Lower lobe of right lung (tissue), 2 donors: ENCODE measurements around the gene MAP2K6. TPM values are rescaled to one million over a fixed set of nuclear protein-coding genes. Genes with fewer than 3 reads are reported as not detected.

Source experiments
- ATAC-seq, 2 donors: fragments of 200-7000 bp; cut with Tn5 transposase; one replicate each; pipeline ENCODE4 v1.9.1; 2020 to 2022; ENCODE audit warnings: mild to moderate bottlenecking in 2 of 2, moderate library complexity in 2 of 2
- DNase-seq: peaks from one replicate; pipeline ENCODE4 v3.0.0-alpha.2; 2020
- H3K27ac ChIP-seq: fragments of 200-600 bp; one replicate; pipeline ENCODE4 v1.8.0; 2022
- H3K27me3 ChIP-seq: fragments of 200-600 bp; one replicate; pipeline ENCODE4 v1.8.0; 2022; ENCODE audit warnings: low read depth
- H3K36me3 ChIP-seq: fragments of 200-600 bp; one replicate; pipeline ENCODE4 v1.8.0; 2022; ENCODE audit warnings: mild to moderate bottlenecking
- H3K4me1 ChIP-seq: fragments of 200-600 bp; one replicate; pipeline ENCODE4 v1.8.0; 2022
- H3K4me3 ChIP-seq: fragments of 200-600 bp; one replicate; pipeline ENCODE4 v1.8.0; 2022; ENCODE audit warnings: mild to moderate bottlenecking
- H3K9me3 ChIP-seq: fragments of 200-600 bp; one replicate; pipeline ENCODE4 v1.8.0; 2022
- intact Hi-C: fragments of 100-400 bp; cut with DNase I; formaldehyde crosslinking; loops from one replicate; pipeline ENCODE4 v1.11.0; 2022
- total RNA-seq: library from RNA; stranded (reverse); fragmentation: NEBNext Ultra II Directional; extraction: Animal tissue kit (Norgen Biotek cat#: 25700); gene quantifications from one replicate; pipeline ENCODE4 v1.2.1, GENCODE V29; 2021
- TF ChIP-seq, protein P1 (sequence below): fragments of 200-600 bp; IDR thresholded peaks from one replicate; pipeline ENCODE4 v1.8.0; 2022; ENCODE audit warnings: antibody characterized with exemption, mild to moderate bottlenecking
- donor health status: DM: no; HTN: yes; CAD: no; lungs with severe emphysema.

The MAP2K6 gene
- total RNA-seq, 1 donor from 2014 or later = 6.3 TPM

DNA sequence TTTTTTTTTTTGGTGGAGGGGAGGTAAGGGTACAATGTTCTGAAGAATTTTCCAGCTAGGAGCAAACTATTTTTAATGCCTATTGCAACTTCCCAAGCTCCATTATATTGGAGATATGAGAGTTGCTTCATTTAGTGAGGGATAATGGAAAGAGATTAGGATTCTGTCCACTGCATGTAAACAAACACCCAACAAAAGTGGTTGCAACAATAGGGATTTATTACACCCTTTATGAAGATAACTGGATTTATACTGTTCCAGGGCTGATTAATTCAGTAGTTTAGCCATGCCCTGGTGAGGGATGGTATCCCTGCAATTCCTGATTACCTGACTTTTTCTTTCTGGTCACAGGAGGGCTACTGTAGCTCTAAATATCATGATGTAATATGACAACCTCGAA, 40.5 kb downstream of the MAP2K6 start:
- Histone ChIP-seq H3K4me1 (no peaks in the 10 kb centered on the region), H3K9me3 (no peaks in the 10 kb centered on the region), H3K36me3 (no peaks in the 10 kb centered on the region), H3K4me3 (no peak overlapping the region), H3K27me3 (no peaks in the 10 kb centered on the region), H3K27ac (no peak overlapping the region)
- DNase-seq = no peak
- ATAC-seq = no peak
- intact Hi-C loops = no loop called here
- TF ChIP-seq, protein P1, sequence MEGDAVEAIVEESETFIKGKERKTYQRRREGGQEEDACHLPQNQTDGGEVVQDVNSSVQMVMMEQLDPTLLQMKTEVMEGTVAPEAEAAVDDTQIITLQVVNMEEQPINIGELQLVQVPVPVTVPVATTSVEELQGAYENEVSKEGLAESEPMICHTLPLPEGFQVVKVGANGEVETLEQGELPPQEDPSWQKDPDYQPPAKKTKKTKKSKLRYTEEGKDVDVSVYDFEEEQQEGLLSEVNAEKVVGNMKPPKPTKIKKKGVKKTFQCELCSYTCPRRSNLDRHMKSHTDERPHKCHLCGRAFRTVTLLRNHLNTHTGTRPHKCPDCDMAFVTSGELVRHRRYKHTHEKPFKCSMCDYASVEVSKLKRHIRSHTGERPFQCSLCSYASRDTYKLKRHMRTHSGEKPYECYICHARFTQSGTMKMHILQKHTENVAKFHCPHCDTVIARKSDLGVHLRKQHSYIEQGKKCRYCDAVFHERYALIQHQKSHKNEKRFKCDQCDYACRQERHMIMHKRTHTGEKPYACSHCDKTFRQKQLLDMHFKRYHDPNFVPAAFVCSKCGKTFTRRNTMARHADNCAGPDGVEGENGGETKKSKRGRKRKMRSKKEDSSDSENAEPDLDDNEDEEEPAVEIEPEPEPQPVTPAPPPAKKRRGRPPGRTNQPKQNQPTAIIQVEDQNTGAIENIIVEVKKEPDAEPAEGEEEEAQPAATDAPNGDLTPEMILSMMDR = no peak

DNA sequence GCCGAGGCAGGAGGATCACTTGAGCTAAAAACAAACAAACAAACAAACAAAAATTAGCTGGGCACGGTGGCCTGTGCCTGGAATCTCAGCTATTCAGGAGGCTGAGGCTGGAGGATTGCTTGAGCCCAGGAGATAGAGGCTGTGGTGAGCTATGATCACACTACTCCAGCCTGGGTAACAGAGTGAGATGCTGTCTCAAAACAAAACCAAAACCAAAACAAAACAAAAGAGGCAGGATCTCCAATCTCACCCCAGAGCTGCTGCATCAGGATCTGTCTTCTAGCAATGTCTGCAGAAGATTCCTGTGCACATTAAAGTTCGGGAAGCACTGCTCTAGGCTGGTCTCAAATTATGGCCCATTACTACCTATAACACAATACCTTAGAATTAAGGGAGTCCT, 43.1 kb downstream of the MAP2K6 start:
- ATAC-seq (no peak), DNase-seq (no peak)
- Histone ChIP-seq H3K4me3 (no peak overlapping the region), H3K36me3 (no peaks in the 10 kb centered on the region), H3K27me3 (no peaks in the 10 kb centered on the region), H3K27ac (no peak overlapping the region), H3K4me1 (no peaks in the 10 kb centered on the region), H3K9me3 (no peaks in the 10 kb centered on the region)
- intact Hi-C loops = no loop called here
- TF ChIP-seq, protein P1 = no peak

DNA sequence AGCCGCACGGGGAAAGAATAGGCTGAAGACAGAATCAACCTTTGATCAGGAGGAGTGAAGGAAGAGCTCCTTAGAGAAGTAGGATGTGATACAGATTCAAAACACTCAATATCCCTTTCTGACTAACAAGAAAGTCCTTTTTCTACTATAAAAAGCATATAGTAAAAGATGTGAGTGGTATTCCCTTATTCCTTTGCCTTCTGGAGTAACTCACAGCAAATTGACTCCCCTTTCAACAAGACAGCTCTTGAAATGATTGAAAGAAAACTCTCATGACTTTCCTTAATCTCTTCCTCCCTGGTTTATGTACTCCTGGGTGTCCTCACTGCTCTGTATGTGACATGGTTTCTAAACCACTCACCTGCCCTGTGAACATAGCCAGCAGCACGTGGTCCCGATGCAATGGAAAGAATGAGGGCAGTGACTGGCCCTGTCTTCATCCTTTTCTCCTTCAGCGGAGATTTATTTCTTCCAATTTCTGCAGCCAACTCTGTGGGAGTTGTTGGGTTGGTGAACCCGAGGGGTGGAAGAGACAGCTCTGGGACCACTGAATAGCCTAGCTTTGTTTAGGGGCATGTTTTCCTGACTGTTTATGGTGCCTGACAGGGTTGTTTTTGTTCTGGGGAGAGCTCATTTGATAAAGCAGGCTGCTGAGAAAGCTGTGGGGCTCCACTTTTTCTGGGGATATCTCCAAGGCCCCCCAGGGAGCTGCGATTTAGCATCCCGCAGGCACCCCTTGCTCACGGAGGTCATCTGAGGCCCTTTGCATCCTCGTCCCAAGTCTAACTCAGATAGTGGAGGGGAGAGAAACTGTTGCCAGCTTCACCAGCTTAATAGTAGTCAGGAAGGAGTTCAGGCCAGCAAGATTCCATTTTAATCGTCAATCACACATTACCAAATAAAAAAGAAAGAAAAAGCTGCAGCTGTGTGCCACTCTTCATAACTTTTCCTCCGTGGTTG, 46.7 kb downstream of the MAP2K6 start:
- no peak for ATAC-seq
- intact Hi-C loops = no loop called here
- Histone ChIP-seq H3K27me3 (no peaks in the 10 kb centered on the region), H3K4me1 (no peaks in the 10 kb centered on the region), H3K36me3 (no peaks in the 10 kb centered on the region), H3K4me3 (no peak overlapping the region), H3K9me3 (no peaks in the 10 kb centered on the region), H3K27ac (no peak overlapping the region)
- no peak for DNase-seq
- TF ChIP-seq, protein P1 = no peak

DNA sequence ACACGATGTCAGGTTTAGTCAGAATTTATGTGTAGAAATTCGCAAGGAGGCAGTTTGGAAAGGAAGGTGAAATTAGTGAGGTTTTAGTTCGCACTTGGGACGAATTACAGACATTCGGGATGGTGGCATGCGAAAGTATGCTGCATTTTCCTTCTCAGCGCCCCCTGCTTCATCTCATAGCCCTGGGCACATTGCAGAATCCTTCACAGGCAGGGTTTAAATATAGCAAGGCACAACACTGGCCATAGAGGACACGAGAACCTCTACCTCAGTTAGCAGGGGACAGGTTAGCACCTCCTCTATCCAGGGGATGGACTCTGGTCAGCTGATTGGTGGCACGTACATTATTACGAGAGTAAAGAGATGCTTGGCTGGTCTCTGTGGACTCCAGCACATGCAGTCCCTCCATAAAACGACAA, 47.5 kb downstream of the MAP2K6 start:
- intact Hi-C loops = no loop called here
- DNase-seq (no peak), ATAC-seq (no peak)
- no peaks in the 10 kb centered on the region for H3K36me3 ChIP-seq
- no peak overlapping the region for H3K27ac ChIP-seq
- no peak overlapping the region for H3K4me3 ChIP-seq
- H3K4me1 ChIP-seq = no peaks in the 10 kb centered on the region
- H3K9me3 ChIP-seq = no peaks in the 10 kb centered on the region
- H3K27me3 ChIP-seq = no peaks in the 10 kb centered on the region
- TF ChIP-seq, protein P1 = no peak

DNA sequence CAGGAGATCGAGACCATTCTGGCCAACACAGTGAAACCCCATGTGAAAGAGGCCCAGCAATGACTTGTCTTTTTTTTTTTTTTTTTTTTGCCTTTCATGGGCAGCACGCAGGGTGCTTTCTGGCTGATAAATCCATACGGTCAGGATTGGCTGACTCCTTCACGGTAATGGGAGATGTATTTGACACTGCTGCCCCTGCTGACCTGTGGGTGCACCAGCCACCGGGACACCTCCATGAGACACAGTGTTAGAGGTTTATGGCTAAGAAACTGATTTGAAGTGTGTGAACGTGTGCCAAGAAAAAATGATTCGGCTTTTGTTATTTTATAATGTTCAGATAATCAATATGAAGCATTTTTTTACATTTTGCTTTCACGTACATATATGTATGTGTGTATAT, 48.4 kb downstream of the MAP2K6 start:
- DNase-seq = no peak
- Histone ChIP-seq H3K36me3 (no peaks in the 10 kb centered on the region), H3K27ac (no peak overlapping the region), H3K4me3 (no peak overlapping the region), H3K27me3 (no peaks in the 10 kb centered on the region), H3K9me3 (no peaks in the 10 kb centered on the region), H3K4me1 (no peaks in the 10 kb centered on the region)
- intact Hi-C loops = no loop called here
- no peak for ATAC-seq
- TF ChIP-seq, protein P1 = no peak
